Thyroid gland (tissue), 4 donors: ENCODE results near the gene DLX6.
"Not testable (repeated sequence)": the region's sequence is repeated elsewhere in the genome, so short reads cannot be mapped to it uniquely, and the experiment has no call there.

Experiments
- POLR2A ChIP-seq, 2 donors: fragments of 450-650 bp; IDR thresholded peaks; one replicate each; pipeline ENCODE4 v1.6.1; 2017; ENCODE audit warnings: antibody characterized with exemption in 2 of 2, mild to moderate bottlenecking in 2 of 2, moderate library complexity in 1 of 2
- TF ChIP-seq, protein P1 (sequence below), 6 experiments: fragments of 200-600 bp in 3 of 6; fragments of 450-650 bp in 3 of 6; sonication (generic) in 3 of 6; IDR thresholded peaks; one replicate each; pipeline ENCODE4 v1.5.1; 2016 to 2019; ENCODE audit warnings: antibody characterized with exemption in 6 of 6, mild to moderate bottlenecking in 2 of 6, inconsistent platforms in 1 of 6, moderate library complexity in 1 of 6

DNA sequence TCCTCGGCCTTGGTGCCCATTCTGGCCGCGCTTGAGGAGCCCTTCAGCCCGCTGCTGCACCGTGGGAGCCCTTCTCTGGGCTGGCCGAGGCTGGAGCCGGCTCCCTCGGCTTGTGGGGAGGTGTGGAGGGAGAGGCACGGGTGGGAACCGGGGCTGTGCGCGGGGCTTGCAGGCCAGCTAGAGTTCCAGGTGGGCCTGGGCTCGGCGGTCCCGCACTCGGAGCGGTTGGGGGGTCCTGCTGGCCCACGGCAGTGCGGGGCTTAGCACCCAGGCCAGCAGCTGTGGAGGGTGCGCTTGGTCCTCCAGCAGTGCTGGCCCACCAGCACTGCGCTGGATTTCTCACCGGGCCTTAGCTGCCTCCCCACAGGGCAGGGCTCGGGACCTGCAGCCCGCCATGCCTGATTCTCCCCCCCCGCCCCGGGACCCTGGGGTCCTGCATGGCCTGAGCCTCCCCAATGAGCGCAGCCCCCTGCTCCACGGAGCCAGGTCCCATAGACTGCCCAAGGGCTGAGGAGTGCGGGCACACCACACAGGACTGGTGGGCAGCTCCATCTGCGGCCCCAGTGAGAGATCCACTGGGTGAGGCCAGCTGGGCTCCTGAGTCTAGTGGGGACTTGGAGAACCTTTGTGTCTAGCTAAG, 29.0 kb downstream of the DLX6 start:
- TF ChIP-seq, protein P1, sequence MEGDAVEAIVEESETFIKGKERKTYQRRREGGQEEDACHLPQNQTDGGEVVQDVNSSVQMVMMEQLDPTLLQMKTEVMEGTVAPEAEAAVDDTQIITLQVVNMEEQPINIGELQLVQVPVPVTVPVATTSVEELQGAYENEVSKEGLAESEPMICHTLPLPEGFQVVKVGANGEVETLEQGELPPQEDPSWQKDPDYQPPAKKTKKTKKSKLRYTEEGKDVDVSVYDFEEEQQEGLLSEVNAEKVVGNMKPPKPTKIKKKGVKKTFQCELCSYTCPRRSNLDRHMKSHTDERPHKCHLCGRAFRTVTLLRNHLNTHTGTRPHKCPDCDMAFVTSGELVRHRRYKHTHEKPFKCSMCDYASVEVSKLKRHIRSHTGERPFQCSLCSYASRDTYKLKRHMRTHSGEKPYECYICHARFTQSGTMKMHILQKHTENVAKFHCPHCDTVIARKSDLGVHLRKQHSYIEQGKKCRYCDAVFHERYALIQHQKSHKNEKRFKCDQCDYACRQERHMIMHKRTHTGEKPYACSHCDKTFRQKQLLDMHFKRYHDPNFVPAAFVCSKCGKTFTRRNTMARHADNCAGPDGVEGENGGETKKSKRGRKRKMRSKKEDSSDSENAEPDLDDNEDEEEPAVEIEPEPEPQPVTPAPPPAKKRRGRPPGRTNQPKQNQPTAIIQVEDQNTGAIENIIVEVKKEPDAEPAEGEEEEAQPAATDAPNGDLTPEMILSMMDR (IDR thresholded peaks at IDR 0.05), result not testable (repeated sequence)
- TF ChIP-seq POLR2A (IDR thresholded peaks at IDR 0.05), result not testable (repeated sequence)
